ENCODE measurements around the gene SORCS1.

DNA sequence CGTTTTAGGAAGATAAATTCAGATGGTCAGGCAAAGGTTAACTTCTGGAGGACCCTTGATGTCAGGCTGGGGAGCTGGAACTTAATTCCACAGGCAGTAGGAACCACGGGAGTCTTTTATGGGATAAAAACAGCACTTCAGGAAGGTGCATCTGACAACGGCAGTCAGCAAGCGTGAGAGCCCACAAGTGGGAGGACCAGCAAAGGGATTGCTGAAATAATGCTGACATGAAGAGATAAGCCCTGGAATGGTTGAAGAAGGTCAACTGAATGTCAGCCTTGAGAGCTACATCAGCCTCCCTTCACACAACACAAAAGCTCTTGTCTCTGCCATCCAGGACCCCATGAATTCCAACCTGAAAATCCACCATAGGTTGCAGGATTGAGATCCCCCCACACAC lies 138.8 kb downstream of the SORCS1 start:
- TF ChIP-seq, protein P1, sequence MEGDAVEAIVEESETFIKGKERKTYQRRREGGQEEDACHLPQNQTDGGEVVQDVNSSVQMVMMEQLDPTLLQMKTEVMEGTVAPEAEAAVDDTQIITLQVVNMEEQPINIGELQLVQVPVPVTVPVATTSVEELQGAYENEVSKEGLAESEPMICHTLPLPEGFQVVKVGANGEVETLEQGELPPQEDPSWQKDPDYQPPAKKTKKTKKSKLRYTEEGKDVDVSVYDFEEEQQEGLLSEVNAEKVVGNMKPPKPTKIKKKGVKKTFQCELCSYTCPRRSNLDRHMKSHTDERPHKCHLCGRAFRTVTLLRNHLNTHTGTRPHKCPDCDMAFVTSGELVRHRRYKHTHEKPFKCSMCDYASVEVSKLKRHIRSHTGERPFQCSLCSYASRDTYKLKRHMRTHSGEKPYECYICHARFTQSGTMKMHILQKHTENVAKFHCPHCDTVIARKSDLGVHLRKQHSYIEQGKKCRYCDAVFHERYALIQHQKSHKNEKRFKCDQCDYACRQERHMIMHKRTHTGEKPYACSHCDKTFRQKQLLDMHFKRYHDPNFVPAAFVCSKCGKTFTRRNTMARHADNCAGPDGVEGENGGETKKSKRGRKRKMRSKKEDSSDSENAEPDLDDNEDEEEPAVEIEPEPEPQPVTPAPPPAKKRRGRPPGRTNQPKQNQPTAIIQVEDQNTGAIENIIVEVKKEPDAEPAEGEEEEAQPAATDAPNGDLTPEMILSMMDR (conservative IDR thresholded peaks at IDR 0.05 in 1 of 2, IDR thresholded peaks at IDR 0.05 in 1 of 2; ENCODE audit: low read depth in 1 of 2, low read length in 2 of 2): no peak
- TF ChIP-seq EZH2 (IDR thresholded peaks at IDR 0.05; ENCODE audit: low read length, missing control alignments): no peak
